HAP-1 (cell line): Measurements from ENCODE around the gene LZTS2.
"Not testable (repeated sequence)": the region's sequence is repeated elsewhere in the genome, so short reads cannot be mapped to it uniquely, and the experiment has no call there.

Experiments used
- DNase-seq, 2 experiments: peaks; one replicate each; pipeline ENCODE4 v3.0.0-alpha.2; 2016 to 2020; ENCODE audit warnings: low spot score in 2 of 2
- H3K27me3 ChIP-seq: fragments of 250-450 bp; sonication (Bioruptor Pico); 2 replicates; pipeline ENCODE4 v1.5.1; 2020; ENCODE audit warnings: low read depth, mild to moderate bottlenecking, moderate library complexity
- H3K36me3 ChIP-seq: fragments of 250-450 bp; sonication (Bioruptor Pico); replicated peaks from 2 replicates; pipeline ENCODE4 v1.5.1; 2020; ENCODE audit warnings: mild to moderate bottlenecking
- H3K4me1 ChIP-seq: fragments of 250-450 bp; sonication (Bioruptor Pico); 2 replicates; pipeline ENCODE4 v1.5.1; 2020; ENCODE audit warnings: mild to moderate bottlenecking
- H3K4me3 ChIP-seq: fragments of 250-450 bp; sonication (Bioruptor Pico); 2 replicates; pipeline ENCODE4 v1.5.1; 2020; ENCODE audit warnings: mild to moderate bottlenecking, moderate library complexity
- H3K9me3 ChIP-seq: fragments of 250-450 bp; sonication (Bioruptor Pico); 2 replicates; pipeline ENCODE4 v1.5.1; 2020; ENCODE audit warnings: mild to moderate bottlenecking, moderate library complexity
- in situ Hi-C: fragments of 300-500 bp; cut with MboI; formaldehyde crosslinking; loops from 3 replicates; pipeline ENCODE4 v1.14.3; 2020; ENCODE audit warnings: low sequenced_read_pairs, inconsistent platforms, mixed read lengths

The LZTS2 gene

DNA sequence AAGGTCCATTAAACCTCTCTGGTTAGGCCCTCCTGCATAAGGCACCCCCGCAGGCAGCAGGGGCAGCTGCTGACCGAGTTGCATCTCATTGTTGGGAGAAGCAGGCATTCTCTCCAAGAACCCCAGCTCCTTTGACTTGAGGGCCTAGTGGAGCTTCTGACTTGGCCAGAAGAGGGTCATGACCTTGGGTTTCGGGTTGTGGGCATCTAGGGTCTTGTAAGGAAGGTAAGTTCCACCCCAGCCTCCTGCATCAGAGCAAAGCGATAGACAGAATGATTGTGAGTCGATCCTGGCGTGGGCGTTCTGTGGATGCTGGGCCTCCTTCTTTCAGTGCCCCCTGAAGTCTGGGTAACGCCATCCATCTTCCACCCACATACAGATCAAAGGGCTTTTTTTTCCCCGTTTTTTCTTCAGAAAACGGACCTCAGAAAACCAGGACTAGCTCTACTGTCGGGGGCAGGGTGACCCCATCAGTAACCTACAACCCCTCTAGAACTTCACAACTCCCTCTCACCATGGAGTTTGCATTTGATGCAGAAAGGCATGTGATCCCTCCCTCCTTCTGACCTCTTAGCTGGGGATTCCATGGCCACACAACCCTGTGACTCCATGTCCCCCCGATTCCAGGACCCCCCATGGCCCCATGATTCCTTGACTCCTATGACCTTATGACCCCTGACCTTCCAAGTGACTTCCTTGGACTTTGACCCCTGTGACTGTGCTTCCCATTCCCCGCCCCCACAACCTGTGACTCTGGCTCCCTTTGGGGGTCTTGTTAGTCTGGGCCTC lies 27.3 kb upstream of the LZTS2 start:
- H3K4me1 ChIP-seq, result 0 out of 2 replicates have a peak, but pooled peaks cover 4% of the 10 kb centered on the region
- H3K4me3 ChIP-seq, result no peak overlapping the region
- in situ Hi-C loops, result no loop called here
- no peaks in the 10 kb centered on the region for H3K27me3 ChIP-seq
- H3K36me3 ChIP-seq, result no peaks in the 10 kb centered on the region
- H3K9me3 ChIP-seq, result no peaks in the 10 kb centered on the region
- DNase-seq, result no peak

DNA sequence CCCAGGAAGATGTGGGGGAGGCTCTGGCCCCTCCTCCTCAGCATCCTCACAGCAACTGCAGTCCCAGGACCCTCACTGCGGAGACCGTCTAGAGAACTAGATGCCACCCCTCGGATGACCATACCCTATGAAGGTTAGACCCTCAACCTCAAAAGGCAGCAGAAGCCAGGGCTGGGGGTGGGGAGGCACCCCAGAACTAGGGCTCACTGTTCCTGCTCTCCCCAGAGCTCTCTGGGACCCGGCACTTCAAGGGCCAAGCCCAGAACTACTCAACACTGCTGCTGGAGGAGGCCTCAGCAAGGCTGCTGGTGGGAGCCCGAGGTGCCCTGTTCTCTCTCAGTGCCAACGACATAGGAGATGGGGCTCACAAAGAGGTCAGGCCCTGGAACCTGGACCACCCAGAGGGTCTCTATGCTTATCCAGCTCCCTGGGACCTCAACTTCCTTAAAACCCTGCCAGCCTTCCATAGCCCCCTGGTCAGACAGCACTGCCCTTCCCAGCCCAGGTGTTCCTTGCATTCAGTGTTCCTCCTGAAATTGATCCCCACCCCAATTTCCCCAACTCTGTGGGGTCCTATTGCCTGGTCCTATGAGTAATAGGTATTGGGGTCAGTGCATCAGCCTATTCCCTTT lies 26.6 kb upstream of the LZTS2 start:
- 0 out of 2 replicates have a peak, but pooled peaks cover 4% of the 10 kb centered on the region for H3K4me1 ChIP-seq
- no peaks in the 10 kb centered on the region for H3K36me3 ChIP-seq
- in situ Hi-C loops, result no loop called here
- no peaks in the 10 kb centered on the region for H3K9me3 ChIP-seq
- H3K27me3 ChIP-seq, result no peaks in the 10 kb centered on the region
- H3K4me3 ChIP-seq, result no peak overlapping the region
- no peak for DNase-seq

GRCh38 chr10:100975397-100975796 lies 24.2 kb upstream of the LZTS2 start:
- H3K4me1 ChIP-seq, H3K9me3 ChIP-seq, H3K4me3 ChIP-seq, H3K27me3 ChIP-seq, H3K36me3 ChIP-seq, DNase-seq, in situ Hi-C loops: not testable (repeated sequence)

- Histone ChIP-seq H3K4me1 (no peaks in the 10 kb centered on the region), H3K27me3 (no peaks in the 10 kb centered on the region), H3K36me3 (peaks cover 13% of the 10 kb centered on the region), H3K4me3 (no peak overlapping the region), H3K9me3 (no peaks in the 10 kb centered on the region)
- no peak for DNase-seq
- in situ Hi-C loops, result no loop called here
These were observed 22.7 kb upstream of the LZTS2 start for GRCh38 chr10:100976906-100977305.

DNA sequence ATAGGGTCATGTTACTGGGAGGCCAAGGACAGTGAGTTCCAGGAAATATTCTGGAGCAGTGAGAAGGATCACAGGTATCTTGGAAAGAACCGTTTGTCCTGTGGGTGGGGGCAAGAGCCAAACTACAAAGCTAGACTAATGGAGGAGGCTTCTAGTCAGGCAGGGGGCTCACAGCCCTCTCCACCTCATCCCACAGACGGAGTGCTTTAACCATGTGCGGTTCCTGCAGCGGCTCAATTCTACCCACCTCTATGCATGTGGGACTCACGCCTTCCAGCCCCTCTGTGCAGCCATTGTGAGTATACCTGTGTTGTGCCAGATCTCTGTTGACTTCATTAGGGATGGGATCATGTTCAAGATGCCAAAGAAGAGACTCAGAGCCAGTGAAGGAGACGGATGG lies 22.2 kb upstream of the LZTS2 start:
- Histone ChIP-seq H3K4me1 (no peaks in the 10 kb centered on the region), H3K4me3 (no peak overlapping the region), H3K27me3 (no peaks in the 10 kb centered on the region), H3K9me3 (no peaks in the 10 kb centered on the region), H3K36me3 (peaks cover 13% of the 10 kb centered on the region)
- in situ Hi-C loops, result no loop called here
- no peak for DNase-seq

- H3K9me3 ChIP-seq, result no peaks in the 10 kb centered on the region
- no peak for DNase-seq
- no peak overlapping the region for H3K4me3 ChIP-seq
- no peaks in the 10 kb centered on the region for H3K4me1 ChIP-seq
- no peaks in the 10 kb centered on the region for H3K27me3 ChIP-seq
- H3K36me3 ChIP-seq, result peaks cover 13% of the 10 kb centered on the region
- in situ Hi-C loops, result no loop called here
These were observed 21.3 kb upstream of the LZTS2 start for GRCh38 chr10:100978121-100978900.

- H3K4me3 ChIP-seq, result no peak overlapping the region
- no peaks in the 10 kb centered on the region for H3K4me1 ChIP-seq
- H3K27me3 ChIP-seq, result no peaks in the 10 kb centered on the region
- in situ Hi-C loops, result no loop called here
- no peaks in the 10 kb centered on the region for H3K9me3 ChIP-seq
- DNase-seq, result no peak
- peaks cover 13% of the 10 kb centered on the region for H3K36me3 ChIP-seq
These were observed 20.8 kb upstream of the LZTS2 start for GRCh38 chr10:100978901-100979195.

- in situ Hi-C loops, result no loop called here
- no peaks in the 10 kb centered on the region for H3K27me3 ChIP-seq
- no peaks in the 10 kb centered on the region for H3K4me1 ChIP-seq
- peaks cover 15% of the 10 kb centered on the region for H3K36me3 ChIP-seq
- H3K4me3 ChIP-seq, result no peak overlapping the region
- no peak for DNase-seq
- H3K9me3 ChIP-seq, result no peaks in the 10 kb centered on the region
These were observed 19.8 kb upstream of the LZTS2 start for GRCh38 chr10:100979791-100980272.

GRCh38 chr10:100980311-100980710 lies 19.3 kb upstream of the LZTS2 start:
- DNase-seq, result no peak
- no peaks in the 10 kb centered on the region for H3K9me3 ChIP-seq
- in situ Hi-C loops, result no loop called here
- H3K27me3 ChIP-seq, result no peaks in the 10 kb centered on the region
- no peaks in the 10 kb centered on the region for H3K4me1 ChIP-seq
- peaks cover 16% of the 10 kb centered on the region for H3K36me3 ChIP-seq
- H3K4me3 ChIP-seq, result no peak overlapping the region

GRCh38 chr10:100980711-100981110 lies 18.9 kb upstream of the LZTS2 start:
- Histone ChIP-seq H3K36me3 (peaks cover 16% of the 10 kb centered on the region), H3K9me3 (no peaks in the 10 kb centered on the region), H3K27me3 (no peaks in the 10 kb centered on the region), H3K4me3 (no peak overlapping the region), H3K4me1 (no peaks in the 10 kb centered on the region)
- DNase-seq, result no peak
- in situ Hi-C loops, result no loop called here

GRCh38 chr10:100981178-100981772 lies 18.3 kb upstream of the LZTS2 start:
- in situ Hi-C loops, result no loop called here
- H3K9me3 ChIP-seq, result no peaks in the 10 kb centered on the region
- H3K4me1 ChIP-seq, result 0 out of 2 replicates have a peak, but pooled peaks cover 3% of the 10 kb centered on the region
- DNase-seq, result no peak
- peaks cover 16% of the 10 kb centered on the region for H3K36me3 ChIP-seq
- no peaks in the 10 kb centered on the region for H3K27me3 ChIP-seq
- no peak overlapping the region for H3K4me3 ChIP-seq

- Histone ChIP-seq H3K9me3 (0 out of 2 replicates have a peak, but pooled peaks cover 3% of the 10 kb centered on the region), H3K36me3 (peaks cover 16% of the 10 kb centered on the region), H3K4me3 (no peak overlapping the region), H3K4me1 (peaks cover 11% of the 10 kb centered on the region), H3K27me3 (no peaks in the 10 kb centered on the region)
- in situ Hi-C loops, result no loop called here
- no peak for DNase-seq
These were observed 16.4 kb upstream of the LZTS2 start for GRCh38 chr10:100982916-100983830.
